PC-3 (cell line): ENCODE results near the gene GK. TPM values are rescaled to one million over a fixed set of nuclear protein-coding genes. Genes with fewer than 3 reads are reported as not detected.
"Not testable (repeated sequence)": the region's sequence is repeated elsewhere in the genome, so short reads cannot be mapped to it uniquely, and the experiment has no call there.

Experiments
- ATAC-seq: fragments of 200-7000 bp; cut with Tn5 transposase; 2 replicates; pipeline ENCODE4 v1.9.1; 2020; ENCODE audit warnings: mild to moderate bottlenecking, moderate library complexity
- BruUV-seq: library from RNA; stranded (reverse); fragments of 400-500 nt; replicated peaks from 2 replicates; lab custom pipeline; 2021; lab: Mats Ljungman, UMichigan
- CTCF ChIA-PET: fragments of 300-600 bp; sonication (Branson Sonifier 250); formaldehyde crosslinking; loops from one replicate; lab custom pipeline; 2022; ENCODE audit warnings: antibody characterized with exemption; lab: Charles Lee
- POLR2A ChIA-PET: fragments of 300-600 bp; sonication (Branson Sonifier 250); formaldehyde crosslinking; loops from one replicate; lab custom pipeline; 2022; ENCODE audit warnings: antibody characterized with exemption; ENCODE audit not compliant: unreplicated experiment; lab: Charles Lee
- DNase-seq: peaks from one replicate; pipeline ENCODE4 v3.0.0-alpha.2; 2015
- H2AFZ ChIP-seq: fragments of 300-600 bp; sonication (generic); 2 replicates; pipeline ENCODE4 v1.6.0; 2016; ENCODE audit warnings: antibody characterized with exemption, low read length
- H3F3A ChIP-seq: fragments of 300-600 bp; sonication (generic); one replicate; pipeline ENCODE4 v1.6.0; 2017; ENCODE audit warnings: antibody characterized with exemption, low read length, control low read depth, mild to moderate bottlenecking; ENCODE audit not compliant: unreplicated experiment
- H3K27ac ChIP-seq: fragments of 300-600 bp; sonication (generic); 2 replicates; pipeline ENCODE4 v1.5.1; 2016; ENCODE audit warnings: mild to moderate bottlenecking, low read length
- H3K27me3 ChIP-seq: fragments of 300-600 bp; sonication (generic); 2 replicates; pipeline ENCODE4 v1.6.1; 2016; ENCODE audit warnings: low read length, mixed read lengths
- H3K36me3 ChIP-seq: fragments of 300-600 bp; sonication (generic); 2 replicates; pipeline ENCODE4 v1.6.1; 2016; ENCODE audit warnings: low read depth, mixed run types, low read length, mixed read lengths
- H3K4me1 ChIP-seq: fragments of 300-600 bp; sonication (generic); 2 replicates; pipeline ENCODE4 v1.5.1; 2016; ENCODE audit warnings: low read length; ENCODE audit not compliant: insufficient read depth
- H3K4me2 ChIP-seq: fragments of 300-600 bp; sonication (generic); 2 replicates; pipeline ENCODE4 v1.6.0; 2016; ENCODE audit warnings: low read length
- H3K4me3 ChIP-seq: fragments of 300-600 bp; sonication (generic); 2 replicates; pipeline ENCODE4 v1.5.1; 2016; ENCODE audit warnings: mild to moderate bottlenecking, low read length, mixed read lengths
- H3K79me2 ChIP-seq: fragments of 300-600 bp; sonication (generic); 2 replicates; pipeline ENCODE4 v1.6.1; 2017; ENCODE audit warnings: low read length, mixed read lengths
- H3K9ac ChIP-seq: fragments of 300-600 bp; sonication (generic); 2 replicates; pipeline ENCODE4 v1.6.0; 2016; ENCODE audit warnings: mild to moderate bottlenecking, low read length
- H3K9me2 ChIP-seq: fragments of 300-600 bp; sonication (generic); replicated peaks from 2 replicates; pipeline ENCODE4 v1.6.1; 2016; ENCODE audit warnings: mixed run types, low read length, mixed read lengths
- H3K9me3 ChIP-seq: fragments of 300-600 bp; sonication (generic); 2 replicates; pipeline ENCODE4 v1.6.1; 2016; ENCODE audit warnings: low read length, mixed read lengths
- H4K20me1 ChIP-seq: fragments of 300-600 bp; sonication (generic); 2 replicates; pipeline ENCODE4 v1.6.1; 2016; ENCODE audit warnings: low read length, mixed read lengths
- EZH2 ChIP-seq: fragments of 300-600 bp; sonication (generic); IDR thresholded peaks from one replicate; pipeline ENCODE4 v1.6.1; 2017; ENCODE audit warnings: antibody characterized with exemption, mild to moderate bottlenecking, low read length; ENCODE audit not compliant: unreplicated experiment
- EZH2phosphoT487 ChIP-seq: fragments of 300-600 bp; sonication (generic); IDR thresholded peaks from 2 replicates; pipeline ENCODE4 v1.6.1; 2018; ENCODE audit warnings: mild to moderate bottlenecking, antibody characterized with exemption, low read length, borderline replicate concordance
- intact Hi-C: fragments of 100-400 bp; cut with micrococcal nuclease; formaldehyde crosslinking; loops from 2 replicates; pipeline ENCODE4 v1.9.0; 2023
- total RNA-seq: library from RNA; depleted of rRNA; stranded (reverse); fragments of >200 nt; gene quantifications from 2 replicates; pipeline ENCODE4 v1.2.3, GENCODE V29; 2014
- TF ChIP-seq, protein P1 (sequence below): fragments of 300-600 bp; sonication (generic); conservative IDR thresholded peaks from 2 replicates; pipeline ENCODE4 v1.5.1; 2017; ENCODE audit warnings: antibody characterized with exemption, low read depth, mild to moderate bottlenecking, low read length

GK gene
- total RNA-seq, 1 experiment from 2014 or later = 4.1 TPM

- Histone ChIP-seq H3F3A (no peaks in the 10 kb centered on the region), H2AFZ (peak overlapping the region; percentile 93), H3K36me3 (no peaks in the 10 kb centered on the region), H3K4me3 (peak overlapping the region; percentile 87), H3K4me2 (peak overlapping the region; percentile 98), H3K27me3 (no peaks in the 10 kb centered on the region), H3K27ac (no peak overlapping the region), H3K4me1 (peaks cover 54% of the 10 kb centered on the region), H3K79me2 (no peaks in the 10 kb centered on the region), H3K9ac (peak overlapping the region; percentile 57), H4K20me1 (no peaks in the 10 kb centered on the region), H3K9me3 (no peaks in the 10 kb centered on the region), H3K9me2 (no peaks in the 10 kb centered on the region)
- no TSS peak for BruUV-seq
- intact Hi-C loops = loop anchor here (10.0 kb wide), 1 partner anchor 232 kb away; the partner anchor contains the start of gene TAB3
- TF ChIP-seq EZH2phosphoT487 = no peak
- TF ChIP-seq EZH2 = no peak
- DNase-seq = peak; percentile 87
- ChIA-PET POLR2A (interaction anchor here (0.6 kb wide), 1 partner anchor 69 kb away, joined by 5 read pairs; no protein-coding TSS in a partner anchor), CTCF (no interaction called here)
- ATAC-seq = peak; percentile 81
Observed at GRCh38 chrX:30652527-30653414, 452 bp upstream of the GK start.

DNA sequence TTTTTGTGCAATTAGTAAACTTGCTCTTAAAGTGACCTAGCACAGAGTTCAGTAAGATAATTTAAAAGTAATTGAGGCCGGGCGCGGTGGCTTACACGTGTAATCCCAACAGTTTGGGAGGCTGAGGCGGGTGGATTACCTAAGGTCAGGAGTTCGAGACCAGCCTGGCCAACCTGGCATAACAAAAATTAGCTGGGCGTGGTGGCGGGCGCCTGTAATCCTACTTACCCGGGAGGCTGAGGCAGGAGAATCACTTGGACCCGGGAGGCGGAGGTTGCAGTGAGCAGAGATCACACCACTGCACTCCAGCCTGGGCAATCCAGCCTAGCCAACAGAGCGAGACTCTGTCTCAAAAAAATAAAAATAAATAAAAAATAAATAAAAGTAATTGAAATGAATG lies 1.2 kb downstream of the GK start:
- H3K4me1 ChIP-seq = peaks cover 66% of the 10 kb centered on the region
- CTCF ChIA-PET, H3K79me2 ChIP-seq, H4K20me1 ChIP-seq, H3K27me3 ChIP-seq, H3K9me2 ChIP-seq, H3F3A ChIP-seq, H3K36me3 ChIP-seq, BruUV-seq, ATAC-seq, POLR2A ChIA-PET, DNase-seq, H3K9me3 ChIP-seq: not testable (repeated sequence)
- H3K9ac ChIP-seq = peak overlapping the region; percentile 81
- H3K4me3 ChIP-seq = peak overlapping the region; percentile 87
- peak overlapping the region; percentile 71; the same call in 1 of the 2 replicates for H2AFZ ChIP-seq
- intact Hi-C loops = loop anchor here (10.0 kb wide), 1 partner anchor 230 kb away; the partner anchor contains the start of gene TAB3
- peak overlapping the region; percentile 76 for H3K27ac ChIP-seq
- H3K4me2 ChIP-seq = peak overlapping the region; percentile 98

- H2AFZ ChIP-seq = no peak overlapping the region
- TF ChIP-seq, protein P1, sequence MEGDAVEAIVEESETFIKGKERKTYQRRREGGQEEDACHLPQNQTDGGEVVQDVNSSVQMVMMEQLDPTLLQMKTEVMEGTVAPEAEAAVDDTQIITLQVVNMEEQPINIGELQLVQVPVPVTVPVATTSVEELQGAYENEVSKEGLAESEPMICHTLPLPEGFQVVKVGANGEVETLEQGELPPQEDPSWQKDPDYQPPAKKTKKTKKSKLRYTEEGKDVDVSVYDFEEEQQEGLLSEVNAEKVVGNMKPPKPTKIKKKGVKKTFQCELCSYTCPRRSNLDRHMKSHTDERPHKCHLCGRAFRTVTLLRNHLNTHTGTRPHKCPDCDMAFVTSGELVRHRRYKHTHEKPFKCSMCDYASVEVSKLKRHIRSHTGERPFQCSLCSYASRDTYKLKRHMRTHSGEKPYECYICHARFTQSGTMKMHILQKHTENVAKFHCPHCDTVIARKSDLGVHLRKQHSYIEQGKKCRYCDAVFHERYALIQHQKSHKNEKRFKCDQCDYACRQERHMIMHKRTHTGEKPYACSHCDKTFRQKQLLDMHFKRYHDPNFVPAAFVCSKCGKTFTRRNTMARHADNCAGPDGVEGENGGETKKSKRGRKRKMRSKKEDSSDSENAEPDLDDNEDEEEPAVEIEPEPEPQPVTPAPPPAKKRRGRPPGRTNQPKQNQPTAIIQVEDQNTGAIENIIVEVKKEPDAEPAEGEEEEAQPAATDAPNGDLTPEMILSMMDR = no peak
- TF ChIP-seq EZH2 (no peak), EZH2phosphoT487 (no peak)
Observed at GRCh38 chrX:30654989-30655607, 1.9 kb downstream of the GK start.

More at GRCh38 chrX:30654989-30655607, 1.9 kb downstream of the GK start:
- Histone ChIP-seq H3K9me3 (no peaks in the 10 kb centered on the region), H3K4me2 (peak overlapping the region; percentile 98), H3K36me3 (no peaks in the 10 kb centered on the region), H3K4me3 (peak overlapping the region; percentile 35; the same call in 1 of the 2 replicates), H3F3A (no peaks in the 10 kb centered on the region), H3K4me1 (peaks cover 66% of the 10 kb centered on the region), H3K27me3 (no peaks in the 10 kb centered on the region), H3K79me2 (no peaks in the 10 kb centered on the region), H3K9me2 (no peaks in the 10 kb centered on the region), H3K27ac (peak overlapping the region; percentile 76), H3K9ac (peak overlapping the region; percentile 81), H4K20me1 (no peaks in the 10 kb centered on the region)
- intact Hi-C loops = loop anchor here (10.0 kb wide), 1 partner anchor 230 kb away; the partner anchor contains the start of gene TAB3
- DNase-seq = peak; percentile 73
- POLR2A ChIA-PET = no interaction called here
- peak; percentile 21 for ATAC-seq
- BruUV-seq = no TSS peak
- CTCF ChIA-PET = interaction anchor here (0.9 kb wide), 1 partner anchor 20 kb away, joined by 5 read pairs; no protein-coding TSS in a partner anchor
